Measurements from ENCODE around the gene NLK.
A peak's percentile ranks its signal among the peaks of the same experiment; 100 is the strongest.
"Not testable (repeated sequence)": the region's sequence is repeated elsewhere in the genome, so short reads cannot be mapped to it uniquely, and the experiment has no call there.

Gene NLK

DNA sequence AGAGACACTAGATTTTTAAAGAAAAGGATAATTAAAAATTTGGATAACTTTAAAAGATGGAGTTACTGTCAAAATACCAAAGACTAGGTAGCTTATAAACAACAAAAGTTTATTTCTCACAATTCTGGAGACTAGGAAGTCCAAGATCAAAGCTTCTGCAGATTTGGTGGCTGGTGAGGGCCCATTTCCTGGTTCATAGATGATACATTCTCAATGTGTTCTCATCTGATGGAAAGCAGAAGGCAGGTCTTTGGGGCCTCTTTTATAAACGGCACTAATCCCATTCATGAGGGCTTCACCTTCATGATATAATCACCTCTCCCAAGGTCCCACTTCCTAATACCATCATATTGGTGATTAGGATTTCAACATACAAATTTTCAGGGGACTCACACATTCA is 33.7 kb downstream of the NLK start:
- peak; percentile 43 for DNase-seq

DNA sequence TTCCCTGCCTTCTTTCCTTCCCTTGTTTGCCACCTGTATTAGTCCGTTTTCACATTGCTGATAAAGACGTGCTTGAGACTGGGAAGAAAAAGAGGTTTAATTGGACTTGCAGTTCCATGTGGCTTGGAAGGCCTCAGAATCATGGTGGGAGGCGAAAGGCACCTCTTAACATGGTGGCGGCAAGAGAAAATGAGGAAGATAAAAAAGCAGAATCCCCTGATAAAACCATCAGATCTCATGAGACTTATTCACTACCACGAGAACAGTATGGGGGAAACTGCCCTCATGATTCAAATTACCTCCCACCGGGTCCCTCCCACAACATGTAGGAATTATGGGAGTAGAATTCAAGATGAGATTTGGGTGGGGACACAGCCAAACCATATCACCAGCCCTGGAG is 34.7 kb downstream of the NLK start:
- DNase-seq: not testable (repeated sequence)

DNA sequence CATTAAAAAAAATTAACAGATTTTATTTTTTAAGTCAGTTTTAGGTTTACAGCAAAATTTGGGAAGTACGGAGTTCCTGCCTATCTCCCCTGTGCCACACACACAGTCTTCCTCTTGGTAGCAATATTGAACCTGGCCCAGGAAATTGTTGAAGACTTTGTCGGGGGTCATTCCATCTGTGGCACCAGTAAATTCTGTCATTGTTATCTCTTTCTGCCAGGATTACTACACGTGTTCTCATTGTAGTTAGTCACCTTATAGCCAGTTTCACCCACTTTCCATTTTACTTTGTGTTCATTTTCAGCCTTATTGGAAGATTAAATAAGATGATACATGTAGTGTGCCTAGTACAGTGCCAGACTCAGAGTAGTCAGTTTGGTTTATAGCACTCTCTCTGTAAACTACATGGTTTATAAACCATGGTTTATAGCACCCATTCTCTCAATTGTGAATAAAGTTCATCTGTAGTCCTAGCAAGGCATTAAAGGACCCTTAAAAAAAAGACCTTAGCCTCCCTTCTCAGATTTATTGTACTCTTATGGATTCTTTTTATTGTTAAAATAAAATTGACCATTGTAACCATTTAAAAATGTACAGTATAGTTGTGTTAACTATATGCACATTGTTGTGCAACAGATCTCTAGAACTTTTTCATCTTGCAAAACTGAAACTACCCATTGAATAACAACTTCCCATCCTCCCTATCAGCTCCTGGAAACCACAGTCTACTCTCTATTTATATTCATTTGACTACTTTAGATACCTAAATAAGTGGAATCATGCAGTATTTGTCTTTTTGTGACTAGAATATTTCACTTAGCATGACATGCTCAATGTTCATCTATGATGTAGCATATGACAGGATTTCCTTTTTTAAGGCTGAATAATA is 36.1 kb downstream of the NLK start:
- DNase-seq: peak; percentile 75

DNA sequence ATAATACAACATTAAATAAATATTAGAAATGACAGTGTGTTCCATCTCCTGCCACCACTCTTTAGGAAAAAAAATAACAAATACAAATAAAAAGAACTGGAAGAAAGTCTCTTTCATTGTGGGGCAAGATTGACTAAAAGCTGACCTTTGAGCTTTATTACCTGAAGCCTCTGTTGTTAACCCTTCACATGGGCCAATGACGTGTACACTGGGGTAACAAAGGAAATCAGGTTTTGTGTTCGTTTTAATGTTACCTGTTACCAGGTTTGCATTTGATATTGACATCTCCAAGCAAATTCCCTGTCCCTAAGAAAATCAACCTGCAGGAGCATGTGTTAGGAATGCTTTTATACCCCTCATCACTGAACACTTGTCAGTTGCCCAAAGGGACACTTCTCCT is 39.0 kb downstream of the NLK start:
- no peak for DNase-seq

DNA sequence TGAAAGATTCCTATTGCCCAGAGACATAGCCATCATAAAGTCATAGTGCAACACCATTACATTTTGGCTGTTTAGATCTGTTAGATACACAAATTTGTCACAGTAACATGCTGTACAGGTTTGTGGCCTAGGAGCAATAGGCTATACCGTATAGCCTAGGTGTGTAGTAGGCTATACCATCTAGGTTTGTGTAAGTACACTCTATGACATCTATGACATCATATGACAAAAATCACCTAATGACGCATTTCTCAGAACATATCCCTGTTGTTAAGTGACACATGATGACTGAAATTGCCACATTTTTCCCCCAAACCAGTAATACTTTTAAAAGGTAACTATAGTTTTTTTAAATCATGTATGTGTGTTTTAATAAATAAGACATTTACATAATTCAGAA is 43.3 kb downstream of the NLK start:
- DNase-seq: no peak

DNA sequence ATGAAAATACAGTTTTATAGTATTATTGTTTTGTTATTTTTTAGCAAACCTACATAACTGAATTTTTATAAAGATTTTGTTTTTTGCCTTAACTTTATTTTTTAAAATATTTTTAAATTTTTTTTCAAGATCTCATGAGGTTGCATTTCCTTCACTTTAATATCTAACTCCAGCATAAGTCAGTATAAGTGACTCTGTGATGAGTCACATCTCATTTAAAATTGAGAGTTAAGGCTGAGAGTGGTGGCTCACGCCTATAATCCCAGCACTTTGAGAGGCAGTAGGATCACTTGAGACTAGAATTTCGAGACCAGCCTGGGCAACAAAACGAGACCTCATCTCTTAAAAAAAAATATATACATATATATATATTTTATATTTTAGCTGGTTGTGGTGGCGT is 44.0 kb downstream of the NLK start:
- peak; percentile 28 for DNase-seq

DNA sequence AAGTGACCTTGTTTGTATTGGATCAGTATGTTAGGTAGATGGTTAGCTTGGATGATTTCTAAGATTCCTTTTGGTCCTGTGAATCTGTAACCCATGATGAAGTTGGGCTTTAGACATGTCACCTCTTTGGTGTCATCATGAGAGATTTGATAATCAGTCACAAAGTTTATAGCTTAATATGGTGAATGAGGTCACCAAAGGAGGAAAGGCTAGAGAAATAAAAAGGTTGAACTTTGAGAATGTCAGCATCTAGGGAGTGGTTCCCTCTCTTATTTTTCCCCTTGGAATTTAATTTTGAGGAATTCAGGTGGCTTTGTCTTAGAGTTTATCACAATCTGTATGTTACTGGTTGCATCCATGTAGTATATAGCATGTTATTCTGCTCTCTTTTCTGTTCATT is 45.3 kb downstream of the NLK start:
- no peak for DNase-seq

DNA sequence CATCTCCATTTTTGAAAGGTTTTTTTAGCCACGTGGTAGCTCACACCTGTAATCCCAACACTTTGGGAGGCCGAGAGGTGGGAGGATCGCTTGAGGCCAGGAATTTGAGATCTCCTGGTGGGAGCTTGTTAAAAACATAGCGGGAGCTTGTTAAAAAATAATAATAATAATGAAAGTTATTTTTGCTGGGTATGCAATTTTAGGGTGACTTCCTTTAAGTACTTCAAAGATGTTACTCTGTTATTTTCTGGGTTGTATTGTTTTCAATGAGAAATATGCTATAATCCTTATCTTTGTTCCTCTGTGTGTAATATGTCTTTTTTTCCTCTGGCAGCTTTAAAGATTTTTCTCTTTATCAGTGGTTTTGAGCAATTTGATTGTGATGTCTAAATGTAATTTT is 48.1 kb downstream of the NLK start:
- DNase-seq: no peak

DNA sequence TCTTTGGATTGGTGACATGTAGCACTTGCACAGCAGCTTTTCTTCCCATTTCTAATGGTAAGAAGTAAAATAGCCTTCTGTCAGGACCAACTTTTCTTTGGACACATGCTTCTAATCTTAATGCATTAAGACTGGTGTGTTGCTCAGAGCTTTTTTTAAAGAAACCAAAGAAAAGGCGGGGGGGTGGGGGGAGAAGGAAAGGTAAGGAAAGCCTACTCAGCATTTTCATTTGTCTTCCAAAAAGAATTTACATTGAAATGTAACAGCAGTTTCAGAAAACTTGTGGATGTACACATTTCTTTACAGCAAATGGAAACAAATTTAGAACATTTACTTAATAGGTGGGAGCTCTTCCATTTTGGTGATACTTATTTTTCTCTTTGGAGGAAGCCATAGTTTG is 49.6 kb downstream of the NLK start:
- no peak for DNase-seq

DNA sequence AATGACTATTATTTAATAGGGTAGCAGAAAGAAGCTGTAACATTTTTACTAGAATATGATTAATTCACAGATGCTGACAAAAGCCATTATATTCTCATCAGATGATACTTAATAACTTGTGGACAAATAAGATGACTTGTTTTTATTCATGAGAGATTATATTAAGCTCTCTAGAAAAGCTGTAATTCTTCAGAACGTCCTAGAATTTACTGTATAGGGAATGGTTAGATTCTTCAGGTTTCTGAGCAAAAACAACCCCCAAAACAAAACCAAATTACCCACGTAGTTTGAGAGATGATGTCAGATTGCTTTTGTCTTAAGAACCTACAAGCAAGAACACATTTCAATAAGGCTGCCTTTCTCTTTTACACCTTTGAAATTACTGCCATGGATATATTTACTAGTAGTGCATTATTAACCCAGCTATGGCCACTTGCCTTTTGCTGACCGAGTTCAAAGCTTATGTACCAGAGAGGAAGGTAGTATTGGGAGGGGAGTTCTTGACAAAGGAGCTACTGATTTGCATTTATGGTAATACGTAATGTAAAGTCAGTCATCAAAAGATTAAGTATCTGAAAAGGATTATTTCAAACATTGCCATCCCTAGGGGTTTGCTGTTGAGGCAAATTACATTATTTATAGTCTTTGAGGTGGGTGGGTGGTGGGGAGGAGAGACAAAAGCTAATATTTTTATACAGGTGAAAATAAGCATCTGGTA is 51.7 kb downstream of the NLK start:
- no peak for DNase-seq

DNA sequence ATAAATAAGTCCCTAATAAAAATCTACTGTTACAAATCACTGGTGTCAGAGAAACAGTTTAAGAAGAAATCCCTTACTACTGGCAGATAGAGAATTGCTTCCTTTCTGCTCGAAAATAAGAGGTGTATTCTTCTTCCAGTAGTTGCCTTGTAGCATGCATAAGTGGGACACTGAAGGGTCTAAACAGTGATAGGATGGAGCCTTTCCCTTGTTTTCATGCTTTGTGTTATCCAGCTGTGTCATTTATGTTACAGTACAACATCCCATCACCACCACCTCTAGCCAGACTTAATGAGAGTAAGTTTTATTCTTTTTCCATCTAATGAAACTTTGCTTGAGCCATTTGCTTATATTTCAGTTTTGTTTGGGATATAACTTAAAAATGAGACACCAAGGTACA is 54.3 kb downstream of the NLK start:
- no peak for DNase-seq

DNA sequence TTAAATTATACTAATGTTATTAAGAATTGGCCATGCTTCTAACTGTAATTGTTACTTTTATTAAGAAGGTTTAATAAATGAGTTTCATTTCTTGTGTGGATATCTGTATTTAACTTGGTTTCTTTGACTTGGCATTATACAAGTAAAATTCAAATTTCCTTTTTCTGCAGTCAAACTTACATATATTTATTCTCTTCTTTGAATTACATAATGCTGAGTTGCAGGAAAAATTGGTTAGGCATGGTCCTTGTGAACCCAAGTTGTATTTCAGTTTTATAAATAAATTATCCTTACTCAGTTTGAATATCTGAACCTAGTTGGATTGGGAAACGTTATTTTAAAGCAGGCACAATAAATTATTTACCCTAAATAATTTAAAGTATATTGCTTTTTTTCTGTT is 54.8 kb downstream of the NLK start:
- DNase-seq: no peak

DNA sequence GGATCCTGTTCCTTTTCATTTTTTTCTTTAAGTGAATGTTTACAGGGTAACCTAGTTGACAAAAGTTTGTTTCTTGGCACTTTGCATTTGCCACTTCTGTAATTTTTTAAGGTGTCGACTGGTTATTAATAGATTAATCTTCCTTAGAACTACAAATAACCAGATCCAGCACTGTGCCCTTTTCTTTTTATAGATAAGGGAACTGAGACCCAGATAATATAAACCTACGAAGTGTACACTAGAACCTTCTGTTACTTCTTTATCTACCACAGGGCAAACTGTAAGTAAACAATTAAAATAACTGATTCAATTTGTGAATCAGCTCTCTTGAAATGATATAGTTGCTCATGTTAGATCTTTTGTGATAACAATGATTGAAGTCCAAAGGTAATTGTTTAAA is 55.4 kb downstream of the NLK start:
- DNase-seq: peak; percentile 42

DNA sequence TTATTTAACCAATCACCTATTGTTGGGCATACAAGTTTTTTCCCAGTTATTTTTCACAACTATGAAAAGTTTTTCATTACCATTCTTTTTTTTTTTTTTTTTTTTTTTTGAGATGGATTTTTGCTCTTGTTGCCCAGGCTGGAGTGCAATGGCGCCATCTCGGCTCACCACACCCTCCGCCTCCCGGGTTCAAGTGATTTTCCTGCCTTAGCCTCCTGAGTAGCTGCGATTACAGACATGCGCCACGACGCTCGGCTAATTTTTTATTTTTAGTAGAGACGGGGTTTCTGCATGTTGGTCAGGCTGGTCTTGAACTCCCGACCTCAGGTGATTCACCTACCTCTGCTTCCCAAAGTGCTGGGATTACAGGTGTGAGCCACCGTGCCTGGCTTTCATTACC is 56.1 kb downstream of the NLK start:
- not testable (repeated sequence) for DNase-seq

DNA sequence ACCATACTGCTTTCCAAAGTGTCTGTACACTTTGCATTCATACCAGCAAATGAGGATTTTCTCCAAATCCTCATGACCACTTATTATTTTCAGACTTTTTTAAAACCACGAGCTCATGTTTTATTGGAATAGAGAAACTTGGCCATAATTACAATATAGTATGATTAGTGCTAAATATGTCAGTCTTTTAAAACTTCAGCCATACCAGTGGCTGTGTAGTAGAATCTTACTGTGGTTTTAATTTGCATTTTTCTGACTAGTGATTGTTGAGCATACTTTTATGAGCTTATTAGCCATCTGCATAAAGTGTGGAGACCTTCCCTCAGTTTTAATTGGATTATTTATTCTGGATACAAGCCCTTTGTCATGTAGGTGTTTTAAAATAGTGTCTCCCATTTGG is 57.8 kb downstream of the NLK start:
- DNase-seq: no peak

DNA sequence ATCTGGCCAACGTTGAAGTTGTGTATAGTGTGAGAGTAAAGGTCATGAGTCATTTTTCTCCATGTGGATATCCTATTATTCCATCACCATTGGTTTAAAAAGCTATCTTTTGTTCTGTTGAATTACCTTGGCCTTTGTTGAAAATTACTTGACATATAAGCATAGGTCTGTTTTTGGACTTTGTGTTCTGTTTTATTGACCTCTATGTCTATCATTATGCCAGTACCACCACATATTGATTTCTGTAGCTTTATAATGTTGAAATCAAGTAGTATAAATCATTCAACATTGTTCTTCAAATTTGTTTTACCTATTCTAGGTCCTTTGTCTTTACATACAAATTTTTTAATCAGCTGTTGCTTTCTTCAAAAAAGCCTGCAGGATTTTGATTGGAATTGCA is 58.5 kb downstream of the NLK start:
- no peak for DNase-seq

DNA sequence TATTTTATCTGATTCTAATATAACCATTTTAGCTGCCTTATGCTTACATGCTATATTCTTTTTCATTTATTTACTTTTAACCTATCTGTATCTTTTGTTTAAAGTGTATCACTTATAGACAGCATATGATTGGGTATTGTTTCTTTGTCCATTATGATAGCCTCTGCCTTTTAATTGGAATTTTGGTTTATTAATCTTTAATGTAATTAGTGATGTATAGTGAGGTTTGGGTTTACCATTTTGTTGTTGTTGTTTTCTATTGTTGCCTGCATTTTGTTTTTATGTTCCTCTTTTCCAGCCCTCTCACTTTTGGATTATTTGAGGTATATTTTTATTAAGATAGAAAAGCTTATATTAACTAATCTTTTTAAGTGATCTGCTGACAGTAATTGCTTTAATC is 59.4 kb downstream of the NLK start:
- DNase-seq: no peak

DNA sequence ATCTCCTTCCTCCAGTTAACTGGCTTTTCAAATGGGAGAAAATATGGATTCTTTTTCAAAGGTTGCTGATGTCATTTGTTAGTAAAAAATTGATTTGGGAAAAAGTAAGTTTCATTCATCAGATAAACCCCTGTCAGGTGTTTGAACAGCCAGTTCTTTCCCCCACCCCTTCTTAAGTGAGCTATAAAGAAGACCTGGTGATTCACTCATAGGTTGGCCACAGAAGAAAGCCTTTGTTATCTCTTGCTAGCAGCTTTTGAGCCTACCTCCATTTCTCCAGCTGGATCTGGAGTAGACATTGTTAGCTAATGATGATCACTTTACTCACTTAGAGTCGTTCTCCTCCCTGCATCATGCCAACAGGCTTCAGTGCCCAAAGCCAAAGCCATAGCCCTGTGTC is 63.0 kb downstream of the NLK start:
- DNase-seq: peak; percentile 83

DNA sequence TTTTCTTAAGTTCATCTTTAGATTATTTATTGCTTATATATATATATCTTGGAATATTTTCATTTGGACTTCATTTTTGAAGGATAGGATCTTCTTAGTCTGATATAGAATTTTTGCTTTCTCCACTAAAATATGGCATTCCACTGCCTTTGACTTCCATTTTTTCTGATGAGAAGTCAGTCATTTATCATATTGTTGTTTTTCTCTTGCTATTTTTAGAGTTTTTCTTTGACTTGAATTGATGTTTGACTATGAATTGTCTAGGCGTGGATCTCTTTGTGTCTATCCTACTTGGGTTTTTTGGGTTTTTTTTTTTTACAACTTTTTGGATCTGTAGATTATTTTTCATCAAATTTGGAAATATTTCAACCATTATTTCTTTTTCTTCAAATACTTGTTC is 67.7 kb downstream of the NLK start:
- DNase-seq: no peak

DNA sequence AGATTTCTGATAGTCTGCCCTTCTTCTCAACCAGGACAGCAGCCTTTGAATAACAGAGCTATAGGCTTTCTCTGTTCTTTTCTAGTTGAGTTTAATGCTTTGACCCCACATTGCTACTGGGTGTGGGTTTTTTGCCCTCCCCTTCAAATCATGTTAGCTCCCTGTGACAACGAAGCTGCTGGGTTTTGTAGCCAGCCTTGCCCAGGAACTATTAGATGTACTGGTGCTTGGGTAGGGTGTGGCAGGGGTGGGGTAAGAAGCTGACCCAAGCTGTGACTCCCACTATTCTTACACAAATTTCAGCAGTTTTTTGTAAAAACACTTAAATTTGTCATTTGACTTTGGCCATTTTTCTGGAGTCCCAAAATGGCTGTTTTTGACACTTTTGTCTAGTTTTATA is 69.7 kb downstream of the NLK start:
- peak; percentile 61 for DNase-seq

DNA sequence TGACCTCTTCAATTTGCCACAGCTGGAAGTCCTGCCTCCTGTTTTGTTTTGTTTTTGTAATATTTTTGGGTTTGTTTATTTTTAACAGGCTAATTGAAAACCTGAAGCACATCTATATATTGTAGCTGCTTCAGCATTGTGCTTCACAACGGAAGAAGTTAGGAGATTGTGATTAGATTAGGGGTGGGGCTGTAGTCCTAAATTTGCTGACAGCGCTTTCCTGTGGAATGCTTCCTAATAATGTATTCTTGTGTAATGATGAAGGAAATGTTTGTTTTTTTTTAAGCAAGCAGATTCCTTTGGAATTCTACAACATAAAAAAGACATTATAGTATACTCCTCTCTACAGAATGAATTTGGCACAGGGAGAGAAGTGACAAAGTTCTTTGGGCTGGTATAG is 70.1 kb downstream of the NLK start:
- peak; percentile 27 for DNase-seq

DNA sequence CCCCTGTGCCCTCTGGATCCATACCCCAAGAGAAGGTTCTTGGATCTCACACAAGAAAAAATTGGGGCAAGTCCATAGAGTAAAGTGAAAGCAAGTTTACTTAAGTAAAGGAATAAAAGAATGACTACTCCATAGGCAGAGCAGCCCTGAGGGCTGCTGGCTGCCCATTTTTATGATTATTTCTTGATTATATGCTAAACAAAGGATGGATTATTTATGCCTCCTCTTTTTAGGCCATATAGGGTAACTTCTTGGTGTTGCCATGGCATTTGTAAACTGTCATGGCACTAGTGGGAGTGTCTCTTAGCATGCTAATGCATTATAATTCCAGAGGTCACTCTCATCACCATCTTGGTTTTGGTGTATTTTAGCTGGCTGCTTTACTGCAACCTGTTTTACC is 70.8 kb downstream of the NLK start:
- DNase-seq: no peak

DNA sequence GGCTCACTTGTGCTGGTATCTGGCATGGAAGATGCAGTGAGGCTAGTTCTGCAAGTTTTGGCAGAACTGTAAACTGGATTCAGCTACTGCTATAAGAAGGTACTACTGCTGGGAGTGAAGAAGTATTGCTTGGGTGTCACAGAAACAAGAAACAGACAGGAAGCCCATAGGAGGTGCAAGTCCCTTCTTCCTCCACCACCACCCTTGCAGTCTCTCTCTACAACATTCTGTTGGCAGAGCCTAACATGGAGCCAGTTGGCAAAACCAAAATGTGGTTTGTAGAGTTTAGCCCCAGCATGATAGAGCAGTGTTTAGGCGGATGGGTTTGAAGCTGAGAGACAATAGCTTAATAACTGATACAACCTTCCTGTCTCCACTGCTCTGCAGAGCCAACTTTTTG is 72.6 kb downstream of the NLK start:
- DNase-seq: peak; percentile 25

DNA sequence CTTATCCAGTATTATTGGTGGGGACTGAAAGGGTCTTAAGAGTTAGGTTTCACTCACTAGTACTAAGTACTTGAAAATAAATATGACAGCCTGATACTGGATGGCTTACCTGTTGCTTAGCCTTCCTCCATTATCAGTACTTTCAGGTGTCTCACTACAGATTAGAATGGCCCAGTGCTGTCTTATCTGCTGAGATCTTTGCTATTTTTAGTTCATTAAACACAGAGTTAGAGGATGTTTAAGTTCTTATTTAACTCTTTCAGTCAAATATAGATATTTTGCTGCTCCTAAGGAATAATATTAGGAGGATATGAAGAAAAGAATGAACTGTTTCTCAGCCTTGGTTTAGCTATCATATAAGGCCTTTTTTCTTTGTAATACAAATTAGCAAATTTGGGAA is 74.8 kb downstream of the NLK start:
- DNase-seq: no peak

DNA sequence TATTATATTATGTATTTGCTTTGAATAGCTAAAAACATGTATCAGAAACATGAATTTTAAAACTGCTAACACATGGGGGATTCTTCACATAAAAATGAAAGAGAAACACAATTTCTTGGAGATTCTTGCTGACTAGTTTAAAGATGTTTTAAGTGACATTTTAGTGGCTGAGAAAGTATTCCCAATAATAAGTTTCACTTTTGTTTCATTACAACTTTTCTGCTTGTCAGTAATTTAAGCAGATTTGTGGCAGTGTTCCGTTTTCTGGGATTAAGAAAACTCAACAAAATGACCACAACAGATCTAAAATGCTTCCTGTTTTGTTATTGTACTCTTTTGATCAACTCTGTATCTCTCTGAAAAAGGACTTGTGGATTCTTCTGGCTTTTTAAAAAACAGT is 75.9 kb downstream of the NLK start:
- DNase-seq: peak; percentile 62

All from hematopoietic multipotent progenitor cell treated with erythropoietin and hydrocortisone succinate and interleukin-3 and kit ligand, for 4 days (in vitro differentiated cells).